HEK293T (cell line): Measurements from ENCODE around the gene STK26.
"Not testable (repeated sequence)": the region's sequence is repeated elsewhere in the genome, so short reads cannot be mapped to it uniquely, and the experiment has no call there.

Experiments
- CTCF ChIA-PET: fragments of 350-600 bp; formaldehyde crosslinking; extraction: SDS; loops from one replicate; lab custom pipeline; 2021; ENCODE audit warnings: antibody characterized with exemption, inconsistent platforms; lab: Yijun Ruan, JAX
- POLR2A ChIA-PET: fragments of 350-600 bp; formaldehyde crosslinking; extraction: SDS; loops from one replicate; lab custom pipeline; 2020; ENCODE audit warnings: antibody characterized with exemption, inconsistent platforms; lab: Yijun Ruan, JAX
- DNase-seq: peaks from one replicate; pipeline ENCODE4 v3.0.0; 2012; ENCODE audit warnings: mixed read lengths; ENCODE audit errors: extremely low spot score
- ARNT ChIP-seq: fragments of 450-650 bp; IDR thresholded peaks from 2 replicates; pipeline ENCODE4 v1.6.1; 2017; ENCODE audit warnings: mild to moderate bottlenecking
- BHLHE40 ChIP-seq: fragments of 450-650 bp; IDR thresholded peaks from 2 replicates; pipeline ENCODE4 v1.6.1; 2016; ENCODE audit warnings: mild to moderate bottlenecking, moderate library complexity, borderline replicate concordance
- CTBP1 ChIP-seq: fragments of 450-650 bp; IDR thresholded peaks from 2 replicates; pipeline ENCODE4 v1.6.1; 2016; ENCODE audit warnings: borderline replicate concordance
- ELF4 ChIP-seq: fragments of 450-650 bp; IDR thresholded peaks from 2 replicates; pipeline ENCODE4 v1.6.1; 2017; ENCODE audit warnings: antibody characterized with exemption
- FOXA1 ChIP-seq: fragments of 450-650 bp; IDR thresholded peaks from 2 replicates; pipeline ENCODE4 v1.6.1; 2016; ENCODE audit warnings: mild to moderate bottlenecking
- FOXK2 ChIP-seq: fragments of 450-650 bp; IDR thresholded peaks from 2 replicates; pipeline ENCODE4 v1.6.1; 2016; ENCODE audit warnings: mild to moderate bottlenecking
- FOXM1 ChIP-seq: fragments of 450-650 bp; IDR thresholded peaks from 2 replicates; pipeline ENCODE4 v1.6.1; 2017; ENCODE audit warnings: mild to moderate bottlenecking, borderline replicate concordance
- HDGF ChIP-seq: fragments of 450-650 bp; IDR thresholded peaks from 2 replicates; pipeline ENCODE4 v1.6.1; 2017; ENCODE audit warnings: antibody characterized with exemption, borderline replicate concordance
- L3MBTL2 ChIP-seq: fragments of 450-650 bp; conservative IDR thresholded peaks from 2 replicates; pipeline ENCODE4 v1.6.1; 2016; ENCODE audit warnings: mild to moderate bottlenecking
- LEF1 ChIP-seq: fragments of 450-650 bp; IDR thresholded peaks from 2 replicates; pipeline ENCODE4 v1.6.1; 2017; ENCODE audit warnings: mild to moderate bottlenecking, borderline replicate concordance
- NFRKB ChIP-seq: fragments of 450-650 bp; IDR thresholded peaks from 2 replicates; pipeline ENCODE4 v1.6.1; 2016; ENCODE audit warnings: mild to moderate bottlenecking, moderate library complexity
- PKNOX1 ChIP-seq: fragments of 450-650 bp; IDR thresholded peaks from 2 replicates; pipeline ENCODE4 v1.6.1; 2016
- SP1 ChIP-seq: fragments of 450-650 bp; IDR thresholded peaks from 2 replicates; pipeline ENCODE4 v1.6.1; 2017
- SUZ12 ChIP-seq: fragments of 450-650 bp; IDR thresholded peaks from 2 replicates; pipeline ENCODE4 v1.6.1; 2016; ENCODE audit warnings: mild to moderate bottlenecking
- TARDBP ChIP-seq: fragments of 450-650 bp; IDR thresholded peaks from 2 replicates; pipeline ENCODE4 v1.6.1; 2016
- ZNF384 ChIP-seq: fragments of 450-650 bp; IDR thresholded peaks from 2 replicates; pipeline ENCODE4 v1.6.1; 2016

Gene STK26

GRCh38 chrX:132045456-132045855 lies 22.4 kb downstream of the STK26 start:
- TF ChIP-seq FOXA1 (no peak), ELF4 (no peak), TARDBP (no peak), FOXM1 (no peak), NFRKB (no peak), HDGF (no peak), LEF1 (no peak), ARNT (no peak), L3MBTL2 (no peak), BHLHE40 (no peak), CTBP1 (no peak), SP1 (no peak), ZNF384 (no peak), PKNOX1 (no peak), FOXK2 (no peak), SUZ12 (no peak)
- ChIA-PET CTCF (no interaction called here), POLR2A (no interaction called here)
- DNase-seq: no peak

- POLR2A ChIA-PET: no interaction called here
- CTCF ChIA-PET: no interaction called here
- TF ChIP-seq CTBP1 (no peak), LEF1 (no peak), SP1 (no peak), PKNOX1 (no peak), TARDBP (no peak), NFRKB (no peak), FOXM1 (no peak), FOXK2 (no peak), BHLHE40 (no peak), ZNF384 (no peak)
- no peak for DNase-seq
These were observed 23.4 kb downstream of the STK26 start for GRCh38 chrX:132046533-132046932.

- DNase-seq, CTCF ChIA-PET, POLR2A ChIA-PET: not testable (repeated sequence)
These were observed 28.7 kb downstream of the STK26 start for GRCh38 chrX:132051778-132052177.

- CTCF ChIA-PET: no interaction called here
These were observed 34.9 kb downstream of the STK26 start for GRCh38 chrX:132058050-132058449.

GRCh38 chrX:132058975-132059374 lies 35.9 kb downstream of the STK26 start:
- ChIA-PET CTCF (interaction anchor here (1.2 kb wide), 1 partner anchor 35 kb away, joined by 3 read pairs; no protein-coding TSS in a partner anchor), POLR2A (no interaction called here)
- DNase-seq: no peak
- TF ChIP-seq PKNOX1: no peak
- no peak for TF ChIP-seq SUZ12
- no peak for TF ChIP-seq NFRKB
- no peak for TF ChIP-seq CTBP1
- no peak for TF ChIP-seq ARNT
- TF ChIP-seq ZNF384: no peak

More at GRCh38 chrX:132058050-132058449, 34.9 kb downstream of the STK26 start:
- TF ChIP-seq ARNT (no peak), LEF1 (no peak)
- DNase-seq: no peak
- POLR2A ChIA-PET: no interaction called here

GRCh38 chrX:132059973-132060540 lies 37.0 kb downstream of the STK26 start:
- POLR2A ChIA-PET: interaction anchor here (1.1 kb wide), 1 partner anchor 37 kb away, joined by 3 read pairs; the partner anchor contains the start of gene STK26
- DNase-seq: no peak
- TF ChIP-seq FOXA1 (no peak), HDGF (no peak), LEF1 (no peak), SUZ12 (no peak), ELF4 (no peak), TARDBP (no peak), ARNT (no peak), SP1 (no peak), NFRKB (no peak), FOXM1 (no peak), ZNF384 (no peak), PKNOX1 (no peak), CTBP1 (no peak), FOXK2 (no peak), L3MBTL2 (no peak), BHLHE40 (no peak)
- CTCF ChIA-PET: interaction anchor here (1.2 kb wide), 1 partner anchor 36 kb away, joined by 3 read pairs; no protein-coding TSS in a partner anchor
